K562 (cell line): ENCODE results near the gene COX6B2. TPM values are rescaled to one million over a fixed set of nuclear protein-coding genes. Genes with fewer than 3 reads are reported as not detected.

Experiments used
- RAD21 ChIP-seq, 2 experiments: fragments of 250-450 bp in 1 of 2; fragments of 450-650 bp in 1 of 2; sonication (Bioruptor Pico) in 1 of 2; formaldehyde crosslinking in 1 of 2; IDR thresholded peaks in 1 of 2; conservative IDR thresholded peaks in 1 of 2; 2 replicates each; pipeline versions ENCODE4 v1.4.0 to v1.8.0; 2020 to 2022; ENCODE audit warnings: mild to moderate bottlenecking in 2 of 2, moderate library complexity in 1 of 2
- SMARCC2 ChIP-seq: fragments of 450-650 bp; IDR thresholded peaks from 2 replicates; pipeline ENCODE4 v1.6.1; 2017; ENCODE audit warnings: antibody characterized with exemption, moderate library complexity, mild to moderate bottlenecking, low read depth
- ZNF830 ChIP-seq: fragments of 250-450 bp; sonication (Bioruptor Pico); IDR thresholded peaks from 2 replicates; pipeline ENCODE4 v1.5.0; 2021; ENCODE audit warnings: mild to moderate bottlenecking
- polyA plus RNA-seq, 8 experiments: library from polyadenylated mRNA; depleted of rRNA in 4 of 8; stranded (reverse) in 5 of 8; unstranded in 3 of 8; fragments of >200 nt; fragmentation: Nextera tagmentation in 2 of 8; fragmentation: Illumina TruSeq in 1 of 8; extraction: Ambion mirVana in 2 of 8; extraction: Trizol in 1 of 8; gene quantifications; 2 replicates each; pipeline versions ENCODE4 v1.2.1 to v1.2.3, GENCODE V29; 2011 to 2014; ENCODE audit warnings: inconsistent platforms in 1 of 8, missing spikeins in 1 of 8
- total RNA-seq, 7 experiments: library from RNA; depleted of rRNA in 6 of 7; stranded (reverse); fragments of >200 nt in 6 of 7; fragmentation: Illumina TruSeq in 2 of 7; extraction: Trizol in 2 of 7; gene quantifications; 2 replicates each; pipeline versions ENCODE4 v1.2.1 to v1.2.3, GENCODE V29; 2011 to 2021; ENCODE audit warnings: low replicate concordance in 1 of 7
- TF ChIP-seq, protein P1 (sequence below): sonication (generic); formaldehyde crosslinking; IDR thresholded peaks from 2 replicates; pipeline ENCODE4 v1.8.0; 2022; ENCODE audit warnings: missing genetic modification reagents, mild to moderate bottlenecking, moderate library complexity, borderline replicate concordance
- TF ChIP-seq, protein P2 (sequence below): fragments of 450-650 bp; IDR thresholded peaks from 2 replicates; pipeline ENCODE4 v1.6.1; 2016; ENCODE audit warnings: mild to moderate bottlenecking, moderate library complexity
- TF ChIP-seq, protein P3 (sequence below): fragments of 450-650 bp; formaldehyde crosslinking; IDR thresholded peaks from 2 replicates; pipeline ENCODE4 v1.4.0; 2020; ENCODE audit warnings: mild to moderate bottlenecking, moderate library complexity
- TF ChIP-seq, protein P4 (sequence below), 3 experiments: fragments of 200-800 bp in 1 of 3; fragments of 250-450 bp in 1 of 3; fragments of 450-650 bp in 1 of 3; sonication (Bioruptor Pico) in 1 of 3; sonication (Bioruptor generic) in 1 of 3; formaldehyde crosslinking in 1 of 3; IDR thresholded peaks; 2 replicates each; pipeline versions ENCODE4 v1.6.1 to v1.8.0; 2016 to 2022; ENCODE audit warnings: mild to moderate bottlenecking in 2 of 3, missing genetic modification characterization in 2 of 3, missing compliant biosample characterization in 1 of 3, moderate library complexity in 1 of 3

The COX6B2 gene
- total and polyA plus RNA-seq, 9 of the 15 experiments (the other 6 are each of a cell fraction or from before 2014, with no cell fraction given), result 0.40 to 2.5 (median 0.83) TPM

DNA sequence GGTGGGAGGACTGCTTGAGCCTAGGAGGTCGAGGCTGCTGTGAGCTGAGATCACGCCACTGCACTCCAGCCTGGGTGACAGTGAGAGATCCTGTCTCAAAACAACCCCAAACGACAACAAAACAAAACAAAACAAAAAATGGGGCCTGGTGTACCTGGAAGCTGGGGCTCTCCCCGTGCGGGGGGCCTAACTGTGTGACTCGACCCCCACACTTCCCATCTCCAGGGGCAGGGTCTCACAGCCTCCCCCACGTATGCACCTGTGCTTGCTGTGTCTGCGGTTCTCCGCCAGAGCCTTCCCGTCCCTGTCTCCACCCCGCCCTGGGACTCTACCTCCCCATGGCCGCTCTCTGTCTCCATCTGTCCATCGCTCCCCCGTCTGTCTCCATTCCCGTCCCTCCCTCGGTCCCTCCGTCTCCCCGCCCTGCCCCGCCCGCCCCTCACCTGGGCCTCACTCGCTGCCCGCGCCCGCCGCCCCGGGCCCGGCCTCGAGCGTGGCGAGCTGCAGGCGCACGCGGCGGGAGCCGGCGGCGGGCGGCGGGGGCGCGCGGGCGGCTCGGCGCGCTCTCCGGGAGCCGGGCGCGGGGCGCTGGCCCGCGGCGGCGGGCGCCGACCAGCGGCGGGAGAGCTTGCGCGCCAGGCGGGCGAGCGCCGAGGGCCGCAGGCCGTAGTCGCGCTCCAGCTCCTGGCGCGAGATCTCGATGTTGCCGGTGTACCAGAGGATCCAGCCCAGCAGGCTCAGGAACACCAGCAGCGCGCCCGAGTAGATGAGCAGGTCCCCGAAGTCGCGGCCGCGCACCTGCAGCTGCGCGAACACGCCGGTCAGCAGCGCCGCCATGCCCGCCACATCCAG is 29.0 kb upstream of the COX6B2 start (continued):
- no peak for TF ChIP-seq SMARCC2
- TF ChIP-seq RAD21 (CRISPR knock-in tag; conservative IDR thresholded peaks at IDR 0.05 in 1 of 2, IDR thresholded peaks at IDR 0.05 in 1 of 2), result peak; percentile 9 to 44; a peak in 2 of 4 replicates
- TF ChIP-seq, protein P1, sequence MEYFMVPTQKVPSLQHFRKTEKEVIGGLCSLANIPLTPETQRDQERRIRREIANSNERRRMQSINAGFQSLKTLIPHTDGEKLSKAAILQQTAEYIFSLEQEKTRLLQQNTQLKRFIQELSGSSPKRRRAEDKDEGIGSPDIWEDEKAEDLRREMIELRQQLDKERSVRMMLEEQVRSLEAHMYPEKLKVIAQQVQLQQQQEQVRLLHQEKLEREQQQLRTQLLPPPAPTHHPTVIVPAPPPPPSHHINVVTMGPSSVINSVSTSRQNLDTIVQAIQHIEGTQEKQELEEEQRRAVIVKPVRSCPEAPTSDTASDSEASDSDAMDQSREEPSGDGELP (CRISPR knock-in tag), result no peak; the same call in 1 of the 2 replicates
- TF ChIP-seq, protein P2, sequence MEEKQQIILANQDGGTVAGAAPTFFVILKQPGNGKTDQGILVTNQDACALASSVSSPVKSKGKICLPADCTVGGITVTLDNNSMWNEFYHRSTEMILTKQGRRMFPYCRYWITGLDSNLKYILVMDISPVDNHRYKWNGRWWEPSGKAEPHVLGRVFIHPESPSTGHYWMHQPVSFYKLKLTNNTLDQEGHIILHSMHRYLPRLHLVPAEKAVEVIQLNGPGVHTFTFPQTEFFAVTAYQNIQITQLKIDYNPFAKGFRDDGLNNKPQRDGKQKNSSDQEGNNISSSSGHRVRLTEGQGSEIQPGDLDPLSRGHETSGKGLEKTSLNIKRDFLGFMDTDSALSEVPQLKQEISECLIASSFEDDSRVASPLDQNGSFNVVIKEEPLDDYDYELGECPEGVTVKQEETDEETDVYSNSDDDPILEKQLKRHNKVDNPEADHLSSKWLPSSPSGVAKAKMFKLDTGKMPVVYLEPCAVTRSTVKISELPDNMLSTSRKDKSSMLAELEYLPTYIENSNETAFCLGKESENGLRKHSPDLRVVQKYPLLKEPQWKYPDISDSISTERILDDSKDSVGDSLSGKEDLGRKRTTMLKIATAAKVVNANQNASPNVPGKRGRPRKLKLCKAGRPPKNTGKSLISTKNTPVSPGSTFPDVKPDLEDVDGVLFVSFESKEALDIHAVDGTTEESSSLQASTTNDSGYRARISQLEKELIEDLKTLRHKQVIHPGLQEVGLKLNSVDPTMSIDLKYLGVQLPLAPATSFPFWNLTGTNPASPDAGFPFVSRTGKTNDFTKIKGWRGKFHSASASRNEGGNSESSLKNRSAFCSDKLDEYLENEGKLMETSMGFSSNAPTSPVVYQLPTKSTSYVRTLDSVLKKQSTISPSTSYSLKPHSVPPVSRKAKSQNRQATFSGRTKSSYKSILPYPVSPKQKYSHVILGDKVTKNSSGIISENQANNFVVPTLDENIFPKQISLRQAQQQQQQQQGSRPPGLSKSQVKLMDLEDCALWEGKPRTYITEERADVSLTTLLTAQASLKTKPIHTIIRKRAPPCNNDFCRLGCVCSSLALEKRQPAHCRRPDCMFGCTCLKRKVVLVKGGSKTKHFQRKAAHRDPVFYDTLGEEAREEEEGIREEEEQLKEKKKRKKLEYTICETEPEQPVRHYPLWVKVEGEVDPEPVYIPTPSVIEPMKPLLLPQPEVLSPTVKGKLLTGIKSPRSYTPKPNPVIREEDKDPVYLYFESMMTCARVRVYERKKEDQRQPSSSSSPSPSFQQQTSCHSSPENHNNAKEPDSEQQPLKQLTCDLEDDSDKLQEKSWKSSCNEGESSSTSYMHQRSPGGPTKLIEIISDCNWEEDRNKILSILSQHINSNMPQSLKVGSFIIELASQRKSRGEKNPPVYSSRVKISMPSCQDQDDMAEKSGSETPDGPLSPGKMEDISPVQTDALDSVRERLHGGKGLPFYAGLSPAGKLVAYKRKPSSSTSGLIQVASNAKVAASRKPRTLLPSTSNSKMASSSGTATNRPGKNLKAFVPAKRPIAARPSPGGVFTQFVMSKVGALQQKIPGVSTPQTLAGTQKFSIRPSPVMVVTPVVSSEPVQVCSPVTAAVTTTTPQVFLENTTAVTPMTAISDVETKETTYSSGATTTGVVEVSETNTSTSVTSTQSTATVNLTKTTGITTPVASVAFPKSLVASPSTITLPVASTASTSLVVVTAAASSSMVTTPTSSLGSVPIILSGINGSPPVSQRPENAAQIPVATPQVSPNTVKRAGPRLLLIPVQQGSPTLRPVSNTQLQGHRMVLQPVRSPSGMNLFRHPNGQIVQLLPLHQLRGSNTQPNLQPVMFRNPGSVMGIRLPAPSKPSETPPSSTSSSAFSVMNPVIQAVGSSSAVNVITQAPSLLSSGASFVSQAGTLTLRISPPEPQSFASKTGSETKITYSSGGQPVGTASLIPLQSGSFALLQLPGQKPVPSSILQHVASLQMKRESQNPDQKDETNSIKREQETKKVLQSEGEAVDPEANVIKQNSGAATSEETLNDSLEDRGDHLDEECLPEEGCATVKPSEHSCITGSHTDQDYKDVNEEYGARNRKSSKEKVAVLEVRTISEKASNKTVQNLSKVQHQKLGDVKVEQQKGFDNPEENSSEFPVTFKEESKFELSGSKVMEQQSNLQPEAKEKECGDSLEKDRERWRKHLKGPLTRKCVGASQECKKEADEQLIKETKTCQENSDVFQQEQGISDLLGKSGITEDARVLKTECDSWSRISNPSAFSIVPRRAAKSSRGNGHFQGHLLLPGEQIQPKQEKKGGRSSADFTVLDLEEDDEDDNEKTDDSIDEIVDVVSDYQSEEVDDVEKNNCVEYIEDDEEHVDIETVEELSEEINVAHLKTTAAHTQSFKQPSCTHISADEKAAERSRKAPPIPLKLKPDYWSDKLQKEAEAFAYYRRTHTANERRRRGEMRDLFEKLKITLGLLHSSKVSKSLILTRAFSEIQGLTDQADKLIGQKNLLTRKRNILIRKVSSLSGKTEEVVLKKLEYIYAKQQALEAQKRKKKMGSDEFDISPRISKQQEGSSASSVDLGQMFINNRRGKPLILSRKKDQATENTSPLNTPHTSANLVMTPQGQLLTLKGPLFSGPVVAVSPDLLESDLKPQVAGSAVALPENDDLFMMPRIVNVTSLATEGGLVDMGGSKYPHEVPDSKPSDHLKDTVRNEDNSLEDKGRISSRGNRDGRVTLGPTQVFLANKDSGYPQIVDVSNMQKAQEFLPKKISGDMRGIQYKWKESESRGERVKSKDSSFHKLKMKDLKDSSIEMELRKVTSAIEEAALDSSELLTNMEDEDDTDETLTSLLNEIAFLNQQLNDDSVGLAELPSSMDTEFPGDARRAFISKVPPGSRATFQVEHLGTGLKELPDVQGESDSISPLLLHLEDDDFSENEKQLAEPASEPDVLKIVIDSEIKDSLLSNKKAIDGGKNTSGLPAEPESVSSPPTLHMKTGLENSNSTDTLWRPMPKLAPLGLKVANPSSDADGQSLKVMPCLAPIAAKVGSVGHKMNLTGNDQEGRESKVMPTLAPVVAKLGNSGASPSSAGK, result peak; percentile 63
- no peak for TF ChIP-seq ZNF830
- TF ChIP-seq, protein P3, sequence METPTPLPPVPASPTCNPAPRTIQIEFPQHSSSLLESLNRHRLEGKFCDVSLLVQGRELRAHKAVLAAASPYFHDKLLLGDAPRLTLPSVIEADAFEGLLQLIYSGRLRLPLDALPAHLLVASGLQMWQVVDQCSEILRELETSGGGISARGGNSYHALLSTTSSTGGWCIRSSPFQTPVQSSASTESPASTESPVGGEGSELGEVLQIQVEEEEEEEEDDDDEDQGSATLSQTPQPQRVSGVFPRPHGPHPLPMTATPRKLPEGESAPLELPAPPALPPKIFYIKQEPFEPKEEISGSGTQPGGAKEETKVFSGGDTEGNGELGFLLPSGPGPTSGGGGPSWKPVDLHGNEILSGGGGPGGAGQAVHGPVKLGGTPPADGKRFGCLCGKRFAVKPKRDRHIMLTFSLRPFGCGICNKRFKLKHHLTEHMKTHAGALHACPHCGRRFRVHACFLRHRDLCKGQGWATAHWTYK (CRISPR knock-in tag), result 0 out of 2 replicates have a peak, but pooled peaks have one; percentile 34
- TF ChIP-seq, protein P4, sequence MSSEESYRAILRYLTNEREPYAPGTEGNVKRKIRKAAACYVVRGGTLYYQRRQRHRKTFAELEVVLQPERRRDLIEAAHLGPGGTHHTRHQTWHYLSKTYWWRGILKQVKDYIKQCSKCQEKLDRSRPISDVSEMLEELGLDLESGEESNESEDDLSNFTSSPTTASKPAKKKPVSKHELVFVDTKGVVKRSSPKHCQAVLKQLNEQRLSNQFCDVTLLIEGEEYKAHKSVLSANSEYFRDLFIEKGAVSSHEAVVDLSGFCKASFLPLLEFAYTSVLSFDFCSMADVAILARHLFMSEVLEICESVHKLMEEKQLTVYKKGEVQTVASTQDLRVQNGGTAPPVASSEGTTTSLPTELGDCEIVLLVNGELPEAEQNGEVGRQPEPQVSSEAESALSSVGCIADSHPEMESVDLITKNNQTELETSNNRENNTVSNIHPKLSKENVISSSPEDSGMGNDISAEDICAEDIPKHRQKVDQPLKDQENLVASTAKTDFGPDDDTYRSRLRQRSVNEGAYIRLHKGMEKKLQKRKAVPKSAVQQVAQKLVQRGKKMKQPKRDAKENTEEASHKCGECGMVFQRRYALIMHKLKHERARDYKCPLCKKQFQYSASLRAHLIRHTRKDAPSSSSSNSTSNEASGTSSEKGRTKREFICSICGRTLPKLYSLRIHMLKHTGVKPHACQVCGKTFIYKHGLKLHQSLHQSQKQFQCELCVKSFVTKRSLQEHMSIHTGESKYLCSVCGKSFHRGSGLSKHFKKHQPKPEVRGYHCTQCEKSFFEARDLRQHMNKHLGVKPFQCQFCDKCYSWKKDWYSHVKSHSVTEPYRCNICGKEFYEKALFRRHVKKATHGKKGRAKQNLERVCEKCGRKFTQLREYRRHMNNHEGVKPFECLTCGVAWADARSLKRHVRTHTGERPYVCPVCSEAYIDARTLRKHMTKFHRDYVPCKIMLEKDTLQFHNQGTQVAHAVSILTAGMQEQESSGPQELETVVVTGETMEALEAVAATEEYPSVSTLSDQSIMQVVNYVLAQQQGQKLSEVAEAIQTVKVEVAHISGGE (CRISPR knock-in tag; IDR thresholded peaks at IDR 0.05), result peak in 1 of 3 experiments; percentile 42; a peak in 1 of 6 replicates
